GM12873 (cell line): ENCODE results near the gene TULP3.

Experiments used
- TF ChIP-seq, protein P1 (sequence below): IDR thresholded peaks from 2 replicates; pipeline ENCODE4 v1.5.1; 2012; ENCODE audit warnings: low read depth, mild to moderate bottlenecking, moderate library complexity, low read length, control low read depth; ENCODE audit not compliant: insufficient read depth; ENCODE audit errors: missing control alignments

The TULP3 gene

DNA sequence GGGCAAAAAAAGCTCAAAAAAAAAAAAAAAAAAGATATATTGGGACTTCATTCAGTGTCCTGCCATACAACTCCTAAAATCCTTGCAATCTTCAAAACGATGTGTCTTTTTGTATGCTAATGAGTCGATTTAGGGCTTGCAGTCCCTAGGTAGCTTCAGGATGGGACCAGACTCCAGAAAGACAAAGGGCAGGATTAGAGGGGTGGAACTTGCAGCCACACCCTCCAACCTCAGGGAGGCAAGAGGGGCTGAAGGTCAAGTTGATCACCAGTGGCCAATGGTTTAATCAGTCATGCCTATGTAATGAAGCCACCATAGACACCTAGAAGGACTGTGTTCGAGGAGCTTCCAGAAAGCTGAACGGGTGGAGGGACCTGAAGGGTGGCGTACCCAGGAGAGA lies 97.8 kb downstream of the TULP3 start:
- TF ChIP-seq, protein P1, sequence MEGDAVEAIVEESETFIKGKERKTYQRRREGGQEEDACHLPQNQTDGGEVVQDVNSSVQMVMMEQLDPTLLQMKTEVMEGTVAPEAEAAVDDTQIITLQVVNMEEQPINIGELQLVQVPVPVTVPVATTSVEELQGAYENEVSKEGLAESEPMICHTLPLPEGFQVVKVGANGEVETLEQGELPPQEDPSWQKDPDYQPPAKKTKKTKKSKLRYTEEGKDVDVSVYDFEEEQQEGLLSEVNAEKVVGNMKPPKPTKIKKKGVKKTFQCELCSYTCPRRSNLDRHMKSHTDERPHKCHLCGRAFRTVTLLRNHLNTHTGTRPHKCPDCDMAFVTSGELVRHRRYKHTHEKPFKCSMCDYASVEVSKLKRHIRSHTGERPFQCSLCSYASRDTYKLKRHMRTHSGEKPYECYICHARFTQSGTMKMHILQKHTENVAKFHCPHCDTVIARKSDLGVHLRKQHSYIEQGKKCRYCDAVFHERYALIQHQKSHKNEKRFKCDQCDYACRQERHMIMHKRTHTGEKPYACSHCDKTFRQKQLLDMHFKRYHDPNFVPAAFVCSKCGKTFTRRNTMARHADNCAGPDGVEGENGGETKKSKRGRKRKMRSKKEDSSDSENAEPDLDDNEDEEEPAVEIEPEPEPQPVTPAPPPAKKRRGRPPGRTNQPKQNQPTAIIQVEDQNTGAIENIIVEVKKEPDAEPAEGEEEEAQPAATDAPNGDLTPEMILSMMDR, result no peak
